Keratinocyte (primary cell): ENCODE measurements around the gene OR3A3. TPM values are rescaled to one million over a fixed set of nuclear protein-coding genes. Genes with fewer than 3 reads are reported as not detected.
"Not testable (repeated sequence)": the region's sequence is repeated elsewhere in the genome, so short reads cannot be mapped to it uniquely, and the experiment has no call there.

ENCODE experiments used
- DNase-seq: peaks from one replicate; pipeline ENCODE4 v3.0.0-alpha.2; 2011; ENCODE audit warnings: low read depth, missing footprints, low spot score
- FAIRE-seq: peaks from 2 replicates; lab custom pipeline; 2011; peaks lifted over from hg19 to GRCh38; lab: Jason Lieb, UNC
- H2AFZ ChIP-seq: 2 replicates; pipeline ENCODE4 v1.6.0; 2012; ENCODE audit warnings: low read length, control low read depth, inconsistent platforms; ENCODE audit not compliant: control insufficient read depth
- H3K27ac ChIP-seq: 2 replicates; pipeline ENCODE4 v1.5.1; 2011; ENCODE audit warnings: low read length; ENCODE audit not compliant: control insufficient read depth, insufficient read depth
- H3K27me3 ChIP-seq: 3 replicates; pipeline ENCODE4 v1.6.0; 2011; ENCODE audit warnings: low read length; ENCODE audit not compliant: control insufficient read depth, insufficient read depth; ENCODE audit errors: extremely low read depth
- H3K36me3 ChIP-seq, 2 experiments: 2 replicates in 1 of 2; 3 replicates in 1 of 2; pipeline ENCODE4 v1.5.1; 2011; ENCODE audit warnings: low read length in 2 of 2, mild to moderate bottlenecking in 1 of 2; ENCODE audit not compliant: control insufficient read depth in 2 of 2, insufficient read depth in 2 of 2; ENCODE audit errors: extremely low read depth in 1 of 2
- H3K4me1 ChIP-seq: 3 replicates; pipeline ENCODE4 v1.5.1; 2011; ENCODE audit warnings: low read length; ENCODE audit not compliant: control insufficient read depth, insufficient read depth; ENCODE audit errors: extremely low read depth
- H3K4me2 ChIP-seq: 3 replicates; pipeline ENCODE4 v1.6.0; 2011; ENCODE audit warnings: low read depth, low read length; ENCODE audit not compliant: control insufficient read depth, insufficient read depth; ENCODE audit errors: extremely low read depth
- H3K4me3 ChIP-seq, 3 experiments: fragments of 200-600 bp in 1 of 3; sonication (generic) in 1 of 3; 2 replicates in 2 of 3; 3 replicates in 1 of 3; pipeline ENCODE4 v1.5.1; 2011 to 2016; ENCODE audit warnings: low read length in 3 of 3, mild to moderate bottlenecking in 3 of 3, control low read depth in 2 of 3, inconsistent platforms in 1 of 3, low read depth in 1 of 3, mixed read lengths in 1 of 3, mixed run types in 1 of 3, moderate library complexity in 1 of 3; ENCODE audit not compliant: control insufficient read depth in 2 of 3, insufficient read depth in 2 of 3; ENCODE audit errors: extremely low read depth in 1 of 3
- H3K79me2 ChIP-seq: 2 replicates; pipeline ENCODE4 v1.6.0; 2012; ENCODE audit warnings: low read length; ENCODE audit not compliant: control insufficient read depth, insufficient read depth
- H3K9ac ChIP-seq: 3 replicates; pipeline ENCODE4 v1.6.0; 2011; ENCODE audit warnings: low read length; ENCODE audit not compliant: control insufficient read depth, insufficient read depth; ENCODE audit errors: extremely low read depth
- H3K9me1 ChIP-seq: 3 replicates; pipeline ENCODE4 v1.6.0; 2011; ENCODE audit warnings: low read length; ENCODE audit not compliant: control insufficient read depth, insufficient read depth; ENCODE audit errors: extremely low read depth
- H3K9me3 ChIP-seq: 2 replicates; pipeline ENCODE4 v1.5.1; 2012; ENCODE audit warnings: low read depth, low read length; ENCODE audit not compliant: control insufficient read depth
- H4K20me1 ChIP-seq: 3 replicates; pipeline ENCODE4 v1.6.0; 2011; ENCODE audit warnings: low read length; ENCODE audit not compliant: control insufficient read depth, insufficient read depth; ENCODE audit errors: extremely low read depth
- EZH2 ChIP-seq: IDR thresholded peaks from one replicate; pipeline ENCODE4 v1.6.1; 2012; ENCODE audit warnings: inconsistent platforms, mild to moderate bottlenecking, low read length, moderate library complexity
- dilution Hi-C: fragments of 300-500 bp; cut with MboI; formaldehyde crosslinking; loops from one replicate; pipeline ENCODE4 v1.7.0; 2020; ENCODE audit warnings: low sequenced_read_pairs; ENCODE audit not compliant: extremely low pct_ligation_motif_present
- polyA minus RNA-seq, 3 experiments: library from RNA; depleted of rRNA, polyadenylated mRNA; stranded (reverse); fragments of >200 nt; gene quantifications; 1 replicate in 1 of 3; 2 replicates in 1 of 3; 3 replicates in 1 of 3; pipeline ENCODE4 v1.2.3, GENCODE V29; 2011
- polyA plus RNA-seq, 5 experiments: library from polyadenylated mRNA; depleted of rRNA in 3 of 5; stranded (reverse) in 3 of 5; stranded (forward) in 1 of 5; unstranded in 1 of 5; fragments of >200 nt; gene quantifications; 1 replicate in 1 of 5; 2 replicates in 3 of 5; 3 replicates in 1 of 5; pipeline versions ENCODE4 v1.2.1 to v1.2.3, GENCODE V29; 2011 to 2012; ENCODE audit warnings: missing spikeins in 2 of 5, low read depth in 1 of 5, low replicate concordance in 1 of 5
- TF ChIP-seq, protein P1 (sequence below), 3 experiments: IDR thresholded peaks in 1 of 3; conservative IDR thresholded peaks in 1 of 3; optimal IDR thresholded peaks in 1 of 3; 2 replicates in 2 of 3; 3 replicates in 1 of 3; pipeline versions ENCODE3 to v1.5.1; 2011; ENCODE audit warnings: low read length in 3 of 3, mild to moderate bottlenecking in 3 of 3, moderate library complexity in 2 of 3, control low read depth in 1 of 3, inconsistent platforms in 1 of 3; ENCODE audit not compliant: insufficient read depth in 2 of 3; ENCODE audit errors: extremely low read depth in 1 of 3

The OR3A3 gene
- polyA plus RNA-seq = 0.08 TPM in 1 of 3 replicates, not detected in the others
- polyA plus RNA-seq (2011; ENCODE audit: low read depth) = not detected
- not detected in 2 replicates for polyA plus RNA-seq (2011; cell fraction: cytosol; rRNA removed)
- not detected in 2 replicates for polyA plus RNA-seq (2011; cell fraction: nucleus; rRNA removed)
- not detected in 2 replicates for polyA plus RNA-seq (2012; ENCODE audit: low replicate concordance)
- polyA minus RNA-seq = 0.20 TPM in 1 of 3 replicates, not detected in the others
- polyA minus RNA-seq (2011; cell fraction: cytosol; rRNA and poly(A)+ RNA removed) = not detected
- polyA minus RNA-seq (2011; cell fraction: nucleus; rRNA and poly(A)+ RNA removed) = not detected in 2 replicates

DNA sequence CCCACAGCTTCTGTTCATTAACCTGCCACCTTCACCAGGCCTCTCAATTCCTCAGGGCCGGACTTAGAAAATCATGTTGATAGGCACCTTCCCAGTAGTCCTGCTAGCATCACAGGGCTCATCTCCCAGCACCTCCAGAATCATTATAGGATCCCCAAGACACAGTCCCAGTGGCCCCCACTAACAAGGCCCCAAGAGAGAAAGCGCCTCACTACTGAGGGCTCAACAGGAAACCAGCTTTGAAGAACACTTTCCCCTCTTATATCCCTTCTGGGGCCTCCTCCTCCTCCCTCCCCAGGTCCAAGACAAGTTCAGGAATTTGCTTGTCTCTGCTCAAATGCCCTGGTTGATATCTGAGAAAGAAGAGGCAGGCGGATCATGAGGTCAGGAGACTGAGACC, at the start of gene OR3A3:
Gene OR3A3, plus strand, starts transcription at position 301 of the 400 bp plus-strand sequence.
- H3K9me3 ChIP-seq = no peaks in the 10 kb centered on the region
- H3K4me3 ChIP-seq = no peak within 1 kb of the TSS
- no peaks in the 10 kb centered on the region for H4K20me1 ChIP-seq
- H3K4me2 ChIP-seq = no peak within 1 kb of the TSS
- no peak for FAIRE-seq
- no peaks in the 10 kb centered on the region for H3K4me1 ChIP-seq
- H3K27me3 ChIP-seq = no peaks in the 10 kb centered on the region
- no peak within 1 kb of the TSS for H3K9ac ChIP-seq
- H3K27ac ChIP-seq = no peak within 1 kb of the TSS
- H2AFZ ChIP-seq = no peak within 1 kb of the TSS
- dilution Hi-C loops = no loop called here
- H3K36me3 ChIP-seq = no peaks in the 10 kb centered on the region
- no peaks in the 10 kb centered on the region for H3K9me1 ChIP-seq
- TF ChIP-seq, protein P1, sequence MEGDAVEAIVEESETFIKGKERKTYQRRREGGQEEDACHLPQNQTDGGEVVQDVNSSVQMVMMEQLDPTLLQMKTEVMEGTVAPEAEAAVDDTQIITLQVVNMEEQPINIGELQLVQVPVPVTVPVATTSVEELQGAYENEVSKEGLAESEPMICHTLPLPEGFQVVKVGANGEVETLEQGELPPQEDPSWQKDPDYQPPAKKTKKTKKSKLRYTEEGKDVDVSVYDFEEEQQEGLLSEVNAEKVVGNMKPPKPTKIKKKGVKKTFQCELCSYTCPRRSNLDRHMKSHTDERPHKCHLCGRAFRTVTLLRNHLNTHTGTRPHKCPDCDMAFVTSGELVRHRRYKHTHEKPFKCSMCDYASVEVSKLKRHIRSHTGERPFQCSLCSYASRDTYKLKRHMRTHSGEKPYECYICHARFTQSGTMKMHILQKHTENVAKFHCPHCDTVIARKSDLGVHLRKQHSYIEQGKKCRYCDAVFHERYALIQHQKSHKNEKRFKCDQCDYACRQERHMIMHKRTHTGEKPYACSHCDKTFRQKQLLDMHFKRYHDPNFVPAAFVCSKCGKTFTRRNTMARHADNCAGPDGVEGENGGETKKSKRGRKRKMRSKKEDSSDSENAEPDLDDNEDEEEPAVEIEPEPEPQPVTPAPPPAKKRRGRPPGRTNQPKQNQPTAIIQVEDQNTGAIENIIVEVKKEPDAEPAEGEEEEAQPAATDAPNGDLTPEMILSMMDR (optimal IDR thresholded peaks at IDR 0.05 in 1 of 3, IDR thresholded peaks at IDR 0.05 in 1 of 3, conservative IDR thresholded peaks at IDR 0.05 in 1 of 3; ENCODE audit: extremely low read depth in 1 of 3, insufficient read depth in 2 of 3, low read length in 3 of 3) = no peak
- no peak for TF ChIP-seq EZH2
- no peak for DNase-seq
- no peaks in the 10 kb centered on the region for H3K79me2 ChIP-seq

GRCh38 chr17:3371167-3371566, 40.0 kb upstream of the OR3A3 start:
- H3K36me3 ChIP-seq, H3K79me2 ChIP-seq, H3K27me3 ChIP-seq, H3K4me3 ChIP-seq, FAIRE-seq, DNase-seq, H3K9me1 ChIP-seq, H3K4me1 ChIP-seq, H4K20me1 ChIP-seq, dilution Hi-C loops, H2AFZ ChIP-seq, H3K9ac ChIP-seq, H3K27ac ChIP-seq, H3K4me2 ChIP-seq, H3K9me3 ChIP-seq: not testable (repeated sequence)

DNA sequence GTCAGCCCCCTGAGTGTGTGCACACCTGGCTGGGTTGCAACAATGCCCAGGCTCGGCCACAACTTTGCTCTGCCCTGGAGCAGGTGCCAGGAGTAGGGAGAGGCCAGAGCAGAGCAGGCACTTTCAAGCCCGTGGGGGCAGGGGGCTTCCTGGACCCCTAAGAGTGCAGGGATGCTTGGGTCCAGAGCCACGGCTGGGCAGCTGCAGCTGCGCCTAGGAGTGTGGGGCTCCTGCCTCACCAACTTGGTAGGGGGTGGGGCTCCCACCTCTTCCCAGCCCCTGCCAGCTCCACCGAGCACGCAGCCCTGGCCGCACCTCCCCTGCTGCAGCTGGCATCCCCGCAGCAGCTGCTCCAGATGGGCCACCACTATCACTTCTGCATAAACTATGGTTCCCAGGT, 32.8 kb upstream of the OR3A3 start:
- Histone ChIP-seq H3K79me2 (no peaks in the 10 kb centered on the region), H4K20me1 (no peaks in the 10 kb centered on the region), H3K27ac (no peak overlapping the region), H3K27me3 (no peaks in the 10 kb centered on the region), H3K9me1 (no peaks in the 10 kb centered on the region), H3K4me1 (no peaks in the 10 kb centered on the region), H3K4me3 (no peak overlapping the region), H2AFZ (no peak overlapping the region), H3K9ac (no peak overlapping the region), H3K9me3 (no peaks in the 10 kb centered on the region), H3K4me2 (no peak overlapping the region), H3K36me3 (no peaks in the 10 kb centered on the region)
- dilution Hi-C loops = no loop called here
- FAIRE-seq = no peak
- no peak for DNase-seq
- TF ChIP-seq, protein P1 (optimal IDR thresholded peaks at IDR 0.05 in 1 of 3, IDR thresholded peaks at IDR 0.05 in 1 of 3, conservative IDR thresholded peaks at IDR 0.05 in 1 of 3; ENCODE audit: extremely low read depth in 1 of 3, insufficient read depth in 2 of 3, low read length in 3 of 3) = no peak
- no peak for TF ChIP-seq EZH2
